Measurements from ENCODE around the gene CREBL2. TPM values are rescaled to one million over a fixed set of nuclear protein-coding genes. Genes with fewer than 3 reads are reported as not detected.
"Not testable (repeated sequence)": the region's sequence is repeated elsewhere in the genome, so short reads cannot be mapped to it uniquely, and the experiment has no call there.

Gene CREBL2
- total and polyA plus RNA-seq, 3 donors from 2014 or later, result 42.8 to 49.6 (median 43.6) TPM

DNA sequence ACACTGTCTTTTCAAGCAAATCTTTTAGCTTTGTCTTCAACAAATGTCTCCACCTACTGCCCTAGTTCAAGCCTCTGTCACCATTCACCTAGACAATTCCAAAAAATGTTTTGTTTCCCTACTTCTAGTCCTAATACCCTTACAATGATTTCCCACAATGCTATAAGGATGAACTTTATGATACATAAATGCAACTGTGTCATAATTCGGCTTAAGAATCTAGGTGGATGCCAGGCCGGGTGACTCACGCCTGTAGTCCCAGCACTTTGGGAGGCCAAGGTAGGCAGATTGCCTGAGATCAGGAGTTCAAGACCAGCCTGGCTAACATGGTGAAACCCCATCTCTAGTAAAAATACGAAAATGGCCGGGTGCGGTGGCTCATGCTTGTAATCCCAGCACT lies 20.7 kb upstream of the CREBL2 start:
- Histone ChIP-seq H3K4me1 (no peaks in the 10 kb centered on the region), H3K27ac (no peak overlapping the region), H3K36me3 (ENCODE audit: low read depth, missing control alignments) (no peaks in the 10 kb centered on the region), H3K4me3 (no peak overlapping the region), H3K9me3 (no peaks in the 10 kb centered on the region), H3K27me3 (no peaks in the 10 kb centered on the region)
- 86 to 95% methylated on average over 6 of the region's 6 CpGs for WGBS, 2 donors
- TF ChIP-seq, protein P1, sequence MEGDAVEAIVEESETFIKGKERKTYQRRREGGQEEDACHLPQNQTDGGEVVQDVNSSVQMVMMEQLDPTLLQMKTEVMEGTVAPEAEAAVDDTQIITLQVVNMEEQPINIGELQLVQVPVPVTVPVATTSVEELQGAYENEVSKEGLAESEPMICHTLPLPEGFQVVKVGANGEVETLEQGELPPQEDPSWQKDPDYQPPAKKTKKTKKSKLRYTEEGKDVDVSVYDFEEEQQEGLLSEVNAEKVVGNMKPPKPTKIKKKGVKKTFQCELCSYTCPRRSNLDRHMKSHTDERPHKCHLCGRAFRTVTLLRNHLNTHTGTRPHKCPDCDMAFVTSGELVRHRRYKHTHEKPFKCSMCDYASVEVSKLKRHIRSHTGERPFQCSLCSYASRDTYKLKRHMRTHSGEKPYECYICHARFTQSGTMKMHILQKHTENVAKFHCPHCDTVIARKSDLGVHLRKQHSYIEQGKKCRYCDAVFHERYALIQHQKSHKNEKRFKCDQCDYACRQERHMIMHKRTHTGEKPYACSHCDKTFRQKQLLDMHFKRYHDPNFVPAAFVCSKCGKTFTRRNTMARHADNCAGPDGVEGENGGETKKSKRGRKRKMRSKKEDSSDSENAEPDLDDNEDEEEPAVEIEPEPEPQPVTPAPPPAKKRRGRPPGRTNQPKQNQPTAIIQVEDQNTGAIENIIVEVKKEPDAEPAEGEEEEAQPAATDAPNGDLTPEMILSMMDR (IDR thresholded peaks at IDR 0.05), result no peak
- TF ChIP-seq POLR2A (IDR thresholded peaks at IDR 0.05), result no peak
- intact Hi-C loops (cut with DNase I; ENCODE audit: low total_unique reads), result no loop called here
- DNase-seq, result no peak

DNA sequence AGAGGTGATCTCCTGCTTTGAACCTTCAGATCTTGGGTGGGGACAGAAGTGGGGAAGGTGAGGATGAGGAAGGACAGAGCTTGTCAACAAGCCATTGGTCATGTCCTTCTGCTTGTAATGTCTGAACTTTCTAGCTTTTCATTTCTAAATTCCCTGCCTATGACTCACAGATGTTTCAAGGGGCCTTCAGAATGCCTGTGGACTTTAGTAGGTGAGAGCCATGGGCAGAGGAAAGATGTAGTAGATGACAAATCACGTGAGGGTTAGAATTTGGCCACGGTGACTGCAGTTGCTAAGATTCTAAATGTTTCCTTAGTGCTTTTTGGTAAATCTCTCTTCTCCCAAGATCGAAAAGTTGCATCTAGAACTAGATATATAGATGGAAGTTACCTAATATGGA lies 18.7 kb upstream of the CREBL2 start:
- Histone ChIP-seq H3K27ac (no peak overlapping the region), H3K4me1 (no peaks in the 10 kb centered on the region), H3K36me3 (ENCODE audit: low read depth, missing control alignments) (no peaks in the 10 kb centered on the region), H3K9me3 (no peaks in the 10 kb centered on the region), H3K4me3 (no peak overlapping the region), H3K27me3 (no peaks in the 10 kb centered on the region)
- WGBS, 2 donors, result 81 to 94% methylated on average over 3 of the region's 3 CpGs
- DNase-seq, result no peak
- TF ChIP-seq, protein P1 (IDR thresholded peaks at IDR 0.05), result no peak
- no peak for TF ChIP-seq POLR2A (IDR thresholded peaks at IDR 0.05)
- intact Hi-C loops (cut with DNase I; ENCODE audit: low total_unique reads), result no loop called here

- H3K27ac ChIP-seq; H3K4me1 ChIP-seq; H3K9me3 ChIP-seq; intact Hi-C loops (cut with DNase I; ENCODE audit: low total_unique reads); DNase-seq; H3K36me3 ChIP-seq (ENCODE audit: low read depth, missing control alignments); H3K27me3 ChIP-seq; H3K4me3 ChIP-seq: not testable (repeated sequence)
- WGBS, 2 donors, result 96 to 98% methylated on average over 2 of the region's 2 CpGs
Observed at GRCh38 chr12:12595929-12596328, 15.7 kb upstream of the CREBL2 start.

DNA sequence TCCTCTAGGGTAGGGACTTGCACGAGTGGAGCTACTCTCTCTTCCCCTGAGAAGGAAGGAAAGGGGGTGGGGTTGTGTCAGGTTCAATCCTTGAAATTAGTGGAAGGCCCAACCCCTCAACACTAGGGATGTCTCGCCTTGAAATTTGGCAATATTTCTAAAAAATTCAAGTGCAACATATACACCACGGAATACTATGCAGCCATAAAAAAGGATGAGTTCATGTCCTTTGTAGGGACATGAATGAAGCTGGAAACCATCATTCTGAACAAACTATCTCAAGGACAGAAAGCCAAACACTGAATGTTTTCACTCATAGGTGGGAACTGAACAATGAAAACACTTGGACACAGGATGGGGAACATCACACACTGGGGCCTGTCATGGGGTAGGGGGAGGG lies 15.1 kb upstream of the CREBL2 start:
- WGBS, 2 donors, result 87 to 89% methylated on average over 3 of the region's 3 CpGs
- H3K9me3 ChIP-seq; H3K36me3 ChIP-seq (ENCODE audit: low read depth, missing control alignments); H3K27ac ChIP-seq; intact Hi-C loops (cut with DNase I; ENCODE audit: low total_unique reads); H3K27me3 ChIP-seq; DNase-seq; H3K4me3 ChIP-seq; H3K4me1 ChIP-seq: not testable (repeated sequence)

DNA sequence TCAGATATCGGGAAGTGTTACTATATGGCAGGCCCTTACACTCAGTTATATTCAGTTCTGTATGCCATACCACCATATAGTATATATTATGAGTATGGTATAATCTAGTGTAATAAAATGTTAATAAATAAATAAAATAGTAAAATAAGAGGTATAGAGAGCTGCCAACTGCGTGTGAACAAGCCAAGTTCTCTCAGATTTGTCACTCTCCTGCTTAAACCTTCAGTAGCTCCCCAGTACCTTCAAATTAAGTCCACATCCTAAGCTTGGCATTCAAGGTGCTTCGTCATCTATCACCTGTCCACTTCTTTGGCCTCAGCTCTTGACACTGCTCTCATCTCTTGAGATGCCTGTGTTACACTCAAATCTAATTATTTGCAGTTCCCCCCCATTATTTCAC lies 12.8 kb upstream of the CREBL2 start:
- Histone ChIP-seq H3K4me1 (no peaks in the 10 kb centered on the region), H3K36me3 (ENCODE audit: low read depth, missing control alignments) (no peaks in the 10 kb centered on the region), H3K27me3 (no peaks in the 10 kb centered on the region), H3K9me3 (no peaks in the 10 kb centered on the region), H3K4me3 (no peak overlapping the region), H3K27ac (no peak overlapping the region)
- intact Hi-C loops (cut with DNase I; ENCODE audit: low total_unique reads), result no loop called here
- TF ChIP-seq, protein P1 (IDR thresholded peaks at IDR 0.05), result no peak
- TF ChIP-seq POLR2A (IDR thresholded peaks at IDR 0.05), result no peak
- no peak for DNase-seq
- WGBS, 2 donors, result 84 to 92% methylated on average over 3 of the region's 3 CpGs

- no peak overlapping the region for H3K27ac ChIP-seq
- H3K9me3 ChIP-seq, result no peaks in the 10 kb centered on the region
- intact Hi-C loops (cut with DNase I; ENCODE audit: low total_unique reads), result no loop called here
- DNase-seq, result no peak
- no peaks in the 10 kb centered on the region for H3K4me1 ChIP-seq
- no peaks in the 10 kb centered on the region for H3K27me3 ChIP-seq
- WGBS, 2 donors, result 77 to 81% methylated on average over 9 of the region's 9 CpGs
- H3K4me3 ChIP-seq, result no peak overlapping the region
- no peaks in the 10 kb centered on the region for H3K36me3 ChIP-seq (ENCODE audit: low read depth, missing control alignments)
- no peak for TF ChIP-seq POLR2A (IDR thresholded peaks at IDR 0.05)
- TF ChIP-seq, protein P1 (IDR thresholded peaks at IDR 0.05), result no peak
Observed at GRCh38 chr12:12599750-12600643, 11.7 kb upstream of the CREBL2 start.

Data from testis (tissue), 3 donors.